NOMO-1 (cell line): Measurements from ENCODE around the gene TRNT1.
A peak's percentile ranks its signal among the peaks of the same experiment; 100 is the strongest.

Experiments
- DNase-seq, 2 experiments: peaks; one replicate each; lab custom pipeline; 2025; ENCODE audit not compliant: unreplicated experiment in 2 of 2; lab: John Stamatoyannopoulos, UW

Gene TRNT1

GRCh38 chr3:3126477-3127431, at the start of gene TRNT1:
TSS of gene TRNT1 (plus strand) at chr3:3126940. CDS start at chr3:3129041, 2,101 bp downstream.
- DNase-seq = peak; percentile 89 to 90

- DNase-seq = no peak
Measured at GRCh38 chr3:3080309-3080708, 46.4 kb upstream of the TRNT1 start.

GRCh38 chr3:3081381-3082233, 45.1 kb upstream of the TRNT1 start:
- DNase-seq = no peak

- DNase-seq = no peak
Measured at GRCh38 chr3:3082234-3082924, 44.4 kb upstream of the TRNT1 start.

GRCh38 chr3:3084890-3085289, 41.9 kb upstream of the TRNT1 start:
- no peak for DNase-seq

GRCh38 chr3:3085782-3086181, 41.0 kb upstream of the TRNT1 start:
- no peak for DNase-seq

- peak in 1 of 2 experiments; percentile 59 for DNase-seq
Measured at GRCh38 chr3:3086239-3086638, 40.5 kb upstream of the TRNT1 start.

- no peak for DNase-seq
Measured at GRCh38 chr3:3087279-3087678, 39.5 kb upstream of the TRNT1 start.

GRCh38 chr3:3087716-3088465, 38.8 kb upstream of the TRNT1 start:
- DNase-seq = no peak

- DNase-seq = peak in 1 of 2 experiments; percentile 44
Measured at GRCh38 chr3:3089017-3089416, 37.7 kb upstream of the TRNT1 start.

GRCh38 chr3:3097958-3098357, 28.8 kb upstream of the TRNT1 start:
- no peak for DNase-seq

- DNase-seq = no peak
Measured at GRCh38 chr3:3101660-3102458, 24.9 kb upstream of the TRNT1 start.

GRCh38 chr3:3102751-3103150, 24.0 kb upstream of the TRNT1 start:
- no peak for DNase-seq

- DNase-seq = no peak
Measured at GRCh38 chr3:3105246-3105645, 21.5 kb upstream of the TRNT1 start.

GRCh38 chr3:3105815-3106214, 20.9 kb upstream of the TRNT1 start:
- no peak for DNase-seq

GRCh38 chr3:3107181-3107580, 19.6 kb upstream of the TRNT1 start:
- DNase-seq = no peak

- no peak for DNase-seq
Measured at GRCh38 chr3:3107858-3108257, 18.9 kb upstream of the TRNT1 start.

GRCh38 chr3:3109407-3110298, 17.1 kb upstream of the TRNT1 start:
- DNase-seq = no peak

GRCh38 chr3:3110299-3110630, 16.5 kb upstream of the TRNT1 start, which contains the start of gene IL5RA:
TSS of gene IL5RA (minus strand) at chr3:3110374. CDS start at chr3:3104984, 5,390 bp downstream.
- no peak for DNase-seq
